GM23338 (cell line): ENCODE results near the gene SH3RF3.
A peak's percentile ranks its signal among the peaks of the same experiment; 100 is the strongest.

ENCODE experiments used
- JUNB ChIP-seq: IDR thresholded peaks from one replicate; pipeline ENCODE4 v1.6.1; 2016; ENCODE audit warnings: antibody characterized with exemption; ENCODE audit not compliant: unreplicated experiment
- TF ChIP-seq, protein P1 (sequence below), 2 experiments: fragments of 200-600 bp in 1 of 2; sonication (generic) in 1 of 2; conservative IDR thresholded peaks; 2 replicates each; pipeline versions ENCODE4 v1.5.1 to v1.6.1; 2016 to 2017; ENCODE audit warnings: antibody characterized with exemption in 2 of 2, low read depth in 2 of 2, mild to moderate bottlenecking in 2 of 2, moderate library complexity in 1 of 2

GRCh38 chr2:109216332-109216731, 87.3 kb downstream of the SH3RF3 start:
- TF ChIP-seq, protein P1, sequence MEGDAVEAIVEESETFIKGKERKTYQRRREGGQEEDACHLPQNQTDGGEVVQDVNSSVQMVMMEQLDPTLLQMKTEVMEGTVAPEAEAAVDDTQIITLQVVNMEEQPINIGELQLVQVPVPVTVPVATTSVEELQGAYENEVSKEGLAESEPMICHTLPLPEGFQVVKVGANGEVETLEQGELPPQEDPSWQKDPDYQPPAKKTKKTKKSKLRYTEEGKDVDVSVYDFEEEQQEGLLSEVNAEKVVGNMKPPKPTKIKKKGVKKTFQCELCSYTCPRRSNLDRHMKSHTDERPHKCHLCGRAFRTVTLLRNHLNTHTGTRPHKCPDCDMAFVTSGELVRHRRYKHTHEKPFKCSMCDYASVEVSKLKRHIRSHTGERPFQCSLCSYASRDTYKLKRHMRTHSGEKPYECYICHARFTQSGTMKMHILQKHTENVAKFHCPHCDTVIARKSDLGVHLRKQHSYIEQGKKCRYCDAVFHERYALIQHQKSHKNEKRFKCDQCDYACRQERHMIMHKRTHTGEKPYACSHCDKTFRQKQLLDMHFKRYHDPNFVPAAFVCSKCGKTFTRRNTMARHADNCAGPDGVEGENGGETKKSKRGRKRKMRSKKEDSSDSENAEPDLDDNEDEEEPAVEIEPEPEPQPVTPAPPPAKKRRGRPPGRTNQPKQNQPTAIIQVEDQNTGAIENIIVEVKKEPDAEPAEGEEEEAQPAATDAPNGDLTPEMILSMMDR (conservative IDR thresholded peaks at IDR 0.05; ENCODE audit: low read depth in 2 of 2) = peak in 1 of 2 experiments; percentile 56; a peak in 2 of 4 replicates
- no peak for TF ChIP-seq JUNB
